NB4 (cell line): ENCODE data around the gene SLC35A5.
"Not testable (repeated sequence)": the region's sequence is repeated elsewhere in the genome, so short reads cannot be mapped to it uniquely, and the experiment has no call there.

ENCODE experiments used
- MYC ChIP-seq: IDR thresholded peaks from 2 replicates; pipeline ENCODE4 v1.6.1; 2011; ENCODE audit warnings: low read depth, low read length
- POLR2A ChIP-seq: IDR thresholded peaks from 2 replicates; pipeline ENCODE4 v1.6.1; 2011; ENCODE audit warnings: mild to moderate bottlenecking; ENCODE audit not compliant: insufficient read length; ENCODE audit errors: extremely low read depth
- TF ChIP-seq, protein P1 (sequence below): IDR thresholded peaks from one replicate; pipeline ENCODE4 v1.5.1; 2012; ENCODE audit warnings: low read depth, low read length
- TF ChIP-seq, protein P2 (sequence below): IDR thresholded peaks from 2 replicates; pipeline ENCODE4 v1.6.1; 2011; ENCODE audit warnings: low read depth, low read length

DNA sequence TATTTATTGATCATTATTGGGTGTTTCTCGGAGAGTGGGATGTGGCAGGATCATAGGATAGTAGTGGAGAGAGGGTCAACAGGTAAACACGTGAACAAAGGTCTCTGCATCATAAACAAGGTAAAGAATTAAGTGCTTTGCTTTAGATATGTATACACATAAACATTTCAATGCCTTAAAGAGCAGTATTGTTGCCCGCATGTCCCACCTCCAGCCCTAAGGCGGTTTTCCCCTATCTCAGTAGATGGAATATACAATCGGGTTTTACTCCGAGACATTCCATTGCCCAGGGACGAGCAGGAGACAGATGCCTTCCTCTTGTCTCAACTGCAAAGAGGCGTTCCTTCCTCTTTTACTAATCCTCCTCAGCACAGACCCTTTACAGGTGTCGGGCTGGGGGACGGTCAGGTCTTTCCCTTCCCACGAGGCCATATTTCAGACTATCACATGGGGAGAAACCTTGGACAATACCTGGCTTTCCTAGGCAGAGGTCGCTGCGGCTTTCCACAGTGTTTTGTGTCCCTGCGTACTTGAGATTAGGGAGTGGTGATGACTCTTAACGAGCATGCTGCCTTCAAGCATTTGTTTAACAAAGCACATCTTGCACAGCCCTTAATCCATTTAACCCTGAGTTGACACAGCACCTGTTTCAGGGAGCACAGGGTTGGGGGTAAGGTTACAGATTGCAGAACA lies 2.5 kb downstream of the SLC35A5 start:
- TF ChIP-seq, protein P1, sequence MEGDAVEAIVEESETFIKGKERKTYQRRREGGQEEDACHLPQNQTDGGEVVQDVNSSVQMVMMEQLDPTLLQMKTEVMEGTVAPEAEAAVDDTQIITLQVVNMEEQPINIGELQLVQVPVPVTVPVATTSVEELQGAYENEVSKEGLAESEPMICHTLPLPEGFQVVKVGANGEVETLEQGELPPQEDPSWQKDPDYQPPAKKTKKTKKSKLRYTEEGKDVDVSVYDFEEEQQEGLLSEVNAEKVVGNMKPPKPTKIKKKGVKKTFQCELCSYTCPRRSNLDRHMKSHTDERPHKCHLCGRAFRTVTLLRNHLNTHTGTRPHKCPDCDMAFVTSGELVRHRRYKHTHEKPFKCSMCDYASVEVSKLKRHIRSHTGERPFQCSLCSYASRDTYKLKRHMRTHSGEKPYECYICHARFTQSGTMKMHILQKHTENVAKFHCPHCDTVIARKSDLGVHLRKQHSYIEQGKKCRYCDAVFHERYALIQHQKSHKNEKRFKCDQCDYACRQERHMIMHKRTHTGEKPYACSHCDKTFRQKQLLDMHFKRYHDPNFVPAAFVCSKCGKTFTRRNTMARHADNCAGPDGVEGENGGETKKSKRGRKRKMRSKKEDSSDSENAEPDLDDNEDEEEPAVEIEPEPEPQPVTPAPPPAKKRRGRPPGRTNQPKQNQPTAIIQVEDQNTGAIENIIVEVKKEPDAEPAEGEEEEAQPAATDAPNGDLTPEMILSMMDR, result not testable (repeated sequence)
- TF ChIP-seq MYC, POLR2A: not testable (repeated sequence)
- TF ChIP-seq, protein P2, sequence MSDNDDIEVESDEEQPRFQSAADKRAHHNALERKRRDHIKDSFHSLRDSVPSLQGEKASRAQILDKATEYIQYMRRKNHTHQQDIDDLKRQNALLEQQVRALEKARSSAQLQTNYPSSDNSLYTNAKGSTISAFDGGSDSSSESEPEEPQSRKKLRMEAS, result not testable (repeated sequence)
